ACHN (cell line): ENCODE results near the gene RAB3D.
A peak's percentile ranks its signal among the peaks of the same experiment; 100 is the strongest.
"Not testable (repeated sequence)": the region's sequence is repeated elsewhere in the genome, so short reads cannot be mapped to it uniquely, and the experiment has no call there.

Experiments used
- DNase-seq: peaks from one replicate; pipeline ENCODE4 v3.0.0-alpha.2; 2015
- in situ Hi-C: cut with HindIII; loops from 2 replicates; pipeline ENCODE4 v1.10.0; 2017; ENCODE audit warnings: low sequenced_read_pairs, low pct_ligation_motif_present, low pct_unique_long_range_greater_than_20kb

RAB3D gene

GRCh38 chr19:11373166-11373884 lies 33.9 kb upstream of the RAB3D start:
- no peak for DNase-seq
- in situ Hi-C loops, result no loop called here

DNA sequence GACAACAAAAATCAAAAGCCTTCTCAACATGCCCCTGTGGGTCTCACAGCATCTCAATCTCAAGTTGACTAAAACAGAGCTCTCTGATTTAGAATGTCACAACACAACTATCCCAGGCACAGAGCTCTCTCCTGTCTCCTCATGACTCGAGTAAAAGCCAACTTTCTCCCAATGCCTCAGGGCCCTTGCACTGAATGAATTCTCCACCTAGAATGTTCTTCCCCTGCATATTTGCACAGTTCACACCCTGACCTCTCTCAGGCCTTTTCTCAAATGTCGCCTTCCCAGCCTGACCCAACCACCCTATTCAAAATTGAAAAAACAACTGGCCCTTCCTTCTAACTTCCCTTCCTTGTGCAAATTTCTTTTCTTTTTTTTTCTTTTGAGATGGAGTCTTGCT lies 31.3 kb upstream of the RAB3D start:
- DNase-seq, result no peak
- in situ Hi-C loops, result no loop called here

DNA sequence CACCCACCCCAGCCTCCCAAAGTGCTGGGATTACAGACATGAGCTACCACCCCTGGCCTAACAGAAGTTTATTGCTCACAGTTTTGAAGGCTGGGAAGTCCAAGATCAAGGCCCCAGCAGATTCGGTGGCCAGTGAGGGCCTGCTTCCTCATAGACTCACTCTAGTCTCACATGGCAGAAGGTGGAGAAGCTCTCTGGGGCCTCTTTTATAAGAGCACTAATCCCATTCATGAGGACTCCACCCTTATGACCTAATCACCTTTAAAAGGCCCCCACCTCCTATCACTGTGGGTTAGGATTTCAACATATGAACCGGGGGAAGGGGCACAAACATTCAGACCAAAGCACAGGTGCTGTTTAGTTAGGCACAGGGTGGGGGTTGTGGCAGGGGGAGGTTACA lies 28.1 kb upstream of the RAB3D start:
- no peak for DNase-seq
- in situ Hi-C loops, result no loop called here

- DNase-seq, result no peak
- in situ Hi-C loops, result no loop called here
These were observed 26.2 kb upstream of the RAB3D start for GRCh38 chr19:11365557-11366117.

GRCh38 chr19:11364935-11365334 lies 25.5 kb upstream of the RAB3D start:
- no peak for DNase-seq
- in situ Hi-C loops, result no loop called here

- in situ Hi-C loops, result no loop called here
- DNase-seq, result no peak
These were observed 24.9 kb upstream of the RAB3D start for GRCh38 chr19:11364296-11364904.

DNA sequence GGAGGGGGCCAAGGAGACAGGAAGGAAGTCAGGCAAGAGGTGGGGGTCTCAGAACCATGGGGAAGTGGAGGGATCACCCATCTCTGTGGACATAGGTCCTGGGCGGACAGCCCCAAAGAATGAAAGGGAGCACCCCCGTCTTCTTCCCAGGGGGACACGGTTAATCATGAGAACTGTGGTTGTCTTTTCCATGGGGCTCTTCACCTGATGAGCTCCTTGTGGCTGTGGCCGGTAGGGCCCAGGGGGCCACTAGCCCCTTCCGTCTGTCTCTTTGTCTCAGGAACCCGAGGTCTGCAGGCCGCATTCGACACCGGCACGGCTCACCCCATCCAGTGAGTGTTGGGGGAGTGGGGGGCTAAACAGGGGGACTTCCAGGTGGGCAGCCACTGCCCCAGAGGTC lies 24.4 kb upstream of the RAB3D start:
- in situ Hi-C loops, result no loop called here
- no peak for DNase-seq

DNA sequence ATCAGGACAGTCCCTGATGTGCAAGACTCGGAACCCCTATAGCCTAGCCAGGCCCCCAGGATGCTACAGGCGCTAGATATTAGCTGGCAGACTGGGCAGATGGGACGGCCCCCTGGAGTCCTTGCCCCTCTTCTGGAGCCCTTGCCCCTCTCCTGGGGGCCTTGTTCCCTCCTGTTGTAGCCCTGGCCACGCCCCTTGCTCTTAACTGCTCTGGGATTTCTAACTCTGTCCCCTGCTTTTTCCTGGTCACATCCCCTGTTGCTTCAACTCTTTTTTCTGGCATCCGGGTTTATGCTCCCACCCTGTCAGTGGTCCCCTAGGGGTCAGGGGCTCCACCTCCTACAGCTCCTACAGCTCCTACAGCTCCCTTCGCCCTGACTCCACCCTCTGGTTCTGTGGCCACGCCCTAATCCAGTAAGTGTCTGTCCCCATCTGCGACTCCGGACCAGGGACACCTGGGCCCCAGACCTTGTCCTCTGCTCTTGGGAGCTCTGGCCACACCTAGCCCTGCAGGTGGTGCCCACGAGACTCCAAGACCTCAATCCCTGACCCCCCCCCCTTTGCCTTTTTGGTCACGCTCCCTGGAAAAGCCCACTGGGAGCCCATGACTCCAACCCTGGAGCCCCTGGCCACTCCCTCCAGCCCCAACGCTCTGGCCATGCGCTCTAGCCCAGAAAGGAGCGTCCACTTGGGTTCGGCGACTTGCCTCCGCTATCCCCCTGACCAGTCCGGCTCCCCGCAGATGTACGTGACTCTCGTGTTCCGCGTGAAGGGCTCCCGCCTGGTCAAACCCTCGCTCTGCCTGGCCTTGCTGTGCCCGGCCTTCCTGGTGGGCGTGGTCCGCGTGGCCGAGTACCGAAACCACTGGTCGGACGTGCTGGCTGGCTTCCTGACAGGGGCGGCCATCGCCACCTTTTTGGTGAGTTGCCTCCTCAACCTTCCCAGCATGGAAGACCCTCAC lies 22.6 kb upstream of the RAB3D start:
- DNase-seq, result no peak
- in situ Hi-C loops, result no loop called here

- in situ Hi-C loops, result no loop called here
- DNase-seq, result no peak
These were observed 21.7 kb upstream of the RAB3D start for GRCh38 chr19:11361037-11361770.

DNA sequence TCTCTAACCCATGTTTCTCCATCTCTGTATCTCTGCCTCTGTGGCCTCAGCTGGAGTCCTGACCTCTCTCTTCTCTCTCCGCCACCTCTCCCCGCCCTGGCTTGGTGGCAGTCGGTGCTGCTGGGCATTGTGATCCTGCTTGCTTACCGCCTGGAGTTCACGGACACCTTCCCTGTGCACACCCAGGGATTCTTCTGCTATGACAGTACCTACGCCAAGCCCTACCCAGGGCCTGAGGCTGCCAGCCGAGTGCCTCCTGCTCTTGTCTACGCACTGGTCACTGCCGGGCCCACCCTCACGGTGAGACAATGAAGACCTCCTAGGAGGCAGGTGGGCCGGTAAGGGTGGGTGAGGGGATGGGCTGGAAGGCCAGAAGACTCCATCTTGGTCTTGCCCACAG lies 20.0 kb upstream of the RAB3D start:
- in situ Hi-C loops, result no loop called here
- DNase-seq, result no peak

GRCh38 chr19:11356676-11357550 lies 17.5 kb upstream of the RAB3D start:
- in situ Hi-C loops, result no loop called here
- no peak for DNase-seq

- DNase-seq, result no peak
- in situ Hi-C loops, result no loop called here
These were observed 16.6 kb upstream of the RAB3D start for GRCh38 chr19:11356074-11356397.

DNA sequence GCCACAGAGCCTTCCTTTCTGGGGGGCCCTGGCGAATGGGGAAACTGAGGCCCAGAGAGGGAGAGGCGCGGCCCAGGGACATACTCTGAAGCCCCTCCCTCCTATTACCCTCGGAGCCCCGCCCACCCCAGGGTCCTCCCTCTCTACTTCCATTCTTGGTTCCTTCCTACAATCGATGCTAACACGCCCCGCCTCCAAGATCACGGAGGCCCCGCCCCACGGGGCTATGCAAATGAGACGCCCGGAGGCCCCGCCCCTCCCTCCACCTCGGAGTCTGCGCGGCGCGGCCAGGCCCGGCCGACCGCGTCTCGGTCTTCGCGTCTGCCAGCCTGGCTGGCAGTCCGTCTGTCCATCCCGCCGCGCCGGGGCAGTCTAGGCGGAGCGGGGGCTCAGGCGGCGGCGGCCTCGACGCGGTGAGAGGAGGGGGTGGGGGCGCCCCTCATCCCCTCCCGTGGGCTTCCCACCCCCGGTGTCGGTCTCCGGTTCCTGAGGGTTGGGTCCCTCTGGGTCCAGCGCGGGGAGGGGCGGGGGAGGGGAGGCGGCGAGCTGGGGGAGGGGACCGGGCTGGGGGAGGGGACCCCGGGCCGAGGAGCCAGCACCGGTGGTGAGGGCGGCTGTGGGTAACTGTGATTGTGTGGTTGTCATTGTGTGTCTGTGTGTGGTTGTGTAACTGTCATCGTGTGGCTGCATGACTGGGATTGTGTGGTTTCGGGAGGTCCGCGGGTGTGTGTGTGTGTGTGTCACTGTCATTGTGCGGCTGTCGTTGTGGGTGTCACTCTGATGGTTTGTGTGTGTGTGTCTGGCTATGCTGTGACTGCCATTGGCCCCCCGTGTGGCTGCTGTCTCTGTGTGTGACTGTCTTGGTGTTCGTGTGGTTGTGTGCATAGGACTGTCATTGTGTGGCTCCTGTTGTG lies 16.0 kb upstream of the RAB3D start, which contains the start of gene PLPPR2:
Gene PLPPR2, plus strand, starts transcription at position 273 of the 914 bp plus-strand sequence. CDS start 2,242 bp downstream, outside the sequence.
- in situ Hi-C loops, result no loop called here
- peak; percentile 87 for DNase-seq

- DNase-seq, in situ Hi-C loops: not testable (repeated sequence)
These were observed 14.6 kb upstream of the RAB3D start for GRCh38 chr19:11354102-11354501.

DNA sequence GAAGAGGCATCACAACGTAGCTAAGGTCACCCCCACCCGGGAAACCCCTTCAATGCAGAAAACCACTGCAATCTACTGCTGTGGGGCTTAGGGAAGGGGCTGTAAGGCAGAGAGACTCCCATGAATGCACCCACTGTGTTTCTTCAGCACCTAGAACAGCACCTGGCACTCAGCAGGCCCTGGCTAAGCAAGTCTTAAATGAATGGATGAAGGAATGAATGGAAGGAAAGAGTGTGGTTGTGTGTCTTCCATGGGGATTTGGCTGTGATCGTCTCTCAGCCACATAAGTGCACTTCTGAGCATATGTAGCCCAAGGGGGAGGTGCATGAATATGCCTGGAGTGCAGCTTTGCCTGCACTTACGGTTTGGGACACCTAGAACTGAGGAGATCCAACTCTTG lies 9.7 kb upstream of the RAB3D start:
- in situ Hi-C loops, result no loop called here
- no peak for DNase-seq

- no peak for DNase-seq
- in situ Hi-C loops, result no loop called here
These were observed 8.1 kb upstream of the RAB3D start for GRCh38 chr19:11347546-11348039.
